Fibroblast of peridontal ligament (primary cell): Measurements from ENCODE around the gene LRRC51.
A peak's percentile ranks its signal among the peaks of the same experiment; 100 is the strongest.
"Not testable (repeated sequence)": the region's sequence is repeated elsewhere in the genome, so short reads cannot be mapped to it uniquely, and the experiment has no call there.

ENCODE experiments used
- DNase-seq: peaks from one replicate; pipeline ENCODE4 v3.0.0-alpha.2; 2010; ENCODE audit errors: extremely low read depth

The LRRC51 gene

DNA sequence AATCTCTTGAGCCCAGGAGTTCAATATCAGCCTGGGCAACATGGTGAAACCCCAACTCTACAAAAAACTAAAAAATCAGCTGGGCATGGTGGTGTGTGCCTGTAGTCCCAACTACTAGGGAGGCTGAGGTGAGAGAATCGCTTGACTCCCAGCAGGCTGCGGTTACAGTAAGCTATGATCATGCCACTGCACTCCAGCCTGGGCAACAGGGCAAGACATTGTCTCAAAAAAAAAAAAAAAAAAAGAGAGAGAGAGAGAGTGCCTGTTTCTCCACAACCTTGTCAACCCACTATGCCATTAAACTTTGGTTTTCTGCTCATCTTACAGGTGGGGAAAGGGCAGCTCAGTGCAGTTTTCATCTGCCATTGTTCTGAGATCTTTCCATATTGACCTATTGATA, 60.0 kb downstream of the LRRC51 start:
- DNase-seq: no peak

- DNase-seq: peak; percentile 95
Observed at GRCh38 chr11:72141066-72141465, 60.4 kb downstream of the LRRC51 start.

- DNase-seq: peak; percentile 49
Observed at GRCh38 chr11:72142086-72142485, 61.4 kb downstream of the LRRC51 start.

- DNase-seq: not testable (repeated sequence)
Observed at GRCh38 chr11:72142543-72142942, 61.9 kb downstream of the LRRC51 start.

GRCh38 chr11:72144807-72145565, 64.3 kb downstream of the LRRC51 start:
- DNase-seq: peak; percentile 94
